ENCODE results near the gene PPIC.

DNA sequence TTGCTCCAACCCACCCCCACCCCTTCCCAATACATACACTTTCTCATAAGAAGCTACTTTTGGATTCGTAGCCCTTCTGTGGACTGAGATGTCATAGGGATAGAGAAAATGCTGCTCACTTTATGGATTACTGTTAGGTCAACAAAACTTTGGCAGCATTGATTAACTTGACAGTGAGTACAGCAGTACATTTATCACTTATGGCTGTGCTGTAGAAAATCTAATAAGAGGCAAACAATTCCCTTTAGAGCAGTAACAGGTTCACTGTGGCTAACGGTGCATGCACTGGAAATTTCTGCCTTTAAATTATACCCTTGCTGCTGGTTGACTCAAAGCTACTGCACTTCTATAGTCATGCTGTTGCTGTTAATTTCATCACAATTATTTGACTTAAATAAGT is 59.2 kb downstream of the PPIC start:
- TF ChIP-seq, protein P1, sequence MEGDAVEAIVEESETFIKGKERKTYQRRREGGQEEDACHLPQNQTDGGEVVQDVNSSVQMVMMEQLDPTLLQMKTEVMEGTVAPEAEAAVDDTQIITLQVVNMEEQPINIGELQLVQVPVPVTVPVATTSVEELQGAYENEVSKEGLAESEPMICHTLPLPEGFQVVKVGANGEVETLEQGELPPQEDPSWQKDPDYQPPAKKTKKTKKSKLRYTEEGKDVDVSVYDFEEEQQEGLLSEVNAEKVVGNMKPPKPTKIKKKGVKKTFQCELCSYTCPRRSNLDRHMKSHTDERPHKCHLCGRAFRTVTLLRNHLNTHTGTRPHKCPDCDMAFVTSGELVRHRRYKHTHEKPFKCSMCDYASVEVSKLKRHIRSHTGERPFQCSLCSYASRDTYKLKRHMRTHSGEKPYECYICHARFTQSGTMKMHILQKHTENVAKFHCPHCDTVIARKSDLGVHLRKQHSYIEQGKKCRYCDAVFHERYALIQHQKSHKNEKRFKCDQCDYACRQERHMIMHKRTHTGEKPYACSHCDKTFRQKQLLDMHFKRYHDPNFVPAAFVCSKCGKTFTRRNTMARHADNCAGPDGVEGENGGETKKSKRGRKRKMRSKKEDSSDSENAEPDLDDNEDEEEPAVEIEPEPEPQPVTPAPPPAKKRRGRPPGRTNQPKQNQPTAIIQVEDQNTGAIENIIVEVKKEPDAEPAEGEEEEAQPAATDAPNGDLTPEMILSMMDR (IDR thresholded peaks at IDR 0.05), result no peak
- no peak for TF ChIP-seq POLR2A (IDR thresholded peaks at IDR 0.05)
